OCI-LY3 (cell line): ENCODE results near the gene LRBA.

Experiments
- CTCF ChIP-seq: fragments of 200-600, 300-600 bp; sonication (generic); IDR thresholded peaks from 2 replicates; pipeline ENCODE4 v1.5.1; 2014; ENCODE audit warnings: antibody characterized with exemption, low read length, low read depth
- EZH2phosphoT487 ChIP-seq: fragments of 200-600 bp; shearing (Covaris generic); IDR thresholded peaks from 2 replicates; pipeline ENCODE4 v1.6.1; 2018; ENCODE audit warnings: antibody characterized with exemption, mixed run types, low read depth

GRCh38 chr4:150599547-150599946 lies 415.5 kb downstream of the LRBA start:
- TF ChIP-seq CTCF (no peak), EZH2phosphoT487 (no peak)
